GM19025 (cell line): ENCODE measurements around the gene RNGTT.
"Not testable (repeated sequence)": the region's sequence is repeated elsewhere in the genome, so short reads cannot be mapped to it uniquely, and the experiment has no call there.

ENCODE experiments used
- ATAC-seq: cut with Tn5 transposase; IDR thresholded peaks from one replicate; pipeline ENCODE4 v1.9.1; 2021; ENCODE audit warnings: mild to moderate bottlenecking, low read depth, moderate library complexity; ENCODE audit not compliant: unreplicated experiment

Gene RNGTT

GRCh38 chr6:88972504-88973423, 9.3 kb upstream of the RNGTT start:
- ATAC-seq, result no peak

- ATAC-seq, result no peak
Measured at GRCh38 chr6:88970301-88970700, 6.9 kb upstream of the RNGTT start.

GRCh38 chr6:88969255-88969654, 5.8 kb upstream of the RNGTT start:
- not testable (repeated sequence) for ATAC-seq

- ATAC-seq, result no peak
Measured at GRCh38 chr6:88967891-88968290, 4.5 kb upstream of the RNGTT start.

GRCh38 chr6:88965691-88966090, 2.3 kb upstream of the RNGTT start:
- ATAC-seq, result no peak

- ATAC-seq, result no peak
Measured at GRCh38 chr6:88964509-88964908, 1.1 kb upstream of the RNGTT start.

GRCh38 chr6:88958842-88959241, 4.6 kb downstream of the RNGTT start:
- ATAC-seq, result no peak

- no peak for ATAC-seq
Measured at GRCh38 chr6:88953550-88954386, 9.7 kb downstream of the RNGTT start.

GRCh38 chr6:88952065-88952704, 11.2 kb downstream of the RNGTT start:
- ATAC-seq, result no peak

GRCh38 chr6:88945415-88946008, 17.9 kb downstream of the RNGTT start:
- no peak for ATAC-seq

- ATAC-seq, result no peak
Measured at GRCh38 chr6:88933521-88933920, 29.9 kb downstream of the RNGTT start.

GRCh38 chr6:88932019-88932418, 31.4 kb downstream of the RNGTT start:
- not testable (repeated sequence) for ATAC-seq

- ATAC-seq, result no peak
Measured at GRCh38 chr6:88922775-88923548, 40.5 kb downstream of the RNGTT start.

GRCh38 chr6:88921734-88922133, 41.7 kb downstream of the RNGTT start:
- ATAC-seq, result no peak

- no peak for ATAC-seq
Measured at GRCh38 chr6:88920774-88921733, 42.4 kb downstream of the RNGTT start.

- no peak for ATAC-seq
Measured at GRCh38 chr6:88920088-88920487, 43.3 kb downstream of the RNGTT start.

- no peak for ATAC-seq
Measured at GRCh38 chr6:88919032-88919431, 44.4 kb downstream of the RNGTT start.

- ATAC-seq, result no peak
Measured at GRCh38 chr6:88916615-88917208, 46.7 kb downstream of the RNGTT start.
